Right kidney (tissue), 9 donors: ENCODE measurements around the gene HBE1.
"Not testable (repeated sequence)": the region's sequence is repeated elsewhere in the genome, so short reads cannot be mapped to it uniquely, and the experiment has no call there.

Source experiments
- DNase-seq: peaks from one replicate; pipeline ENCODE4 v3.0.0-alpha.2; 2016
- long read RNA-seq, 8 donors: transcript quantifications; one replicate each; lab custom pipeline, GENCODE V29; 2026

Gene HBE1
- long read RNA-seq, donor 1, partial matches to known transcripts = 0 of 4 reads
- long read RNA-seq, donor 1, other reads (novel, unspliced or antisense) = 0 of 4 reads
- long read RNA-seq, donor 2, partial matches to known transcripts = 0 of 2 reads
- long read RNA-seq, donor 2, other reads (novel, unspliced or antisense) = 0 of 2 reads
- long read RNA-seq, donor 3 = 0 reads
- long read RNA-seq, donor 4, partial matches to known transcripts = 0 of 4 reads
- long read RNA-seq, donor 4, other reads (novel, unspliced or antisense) = 0 of 4 reads
- long read RNA-seq, donor 5, transcript HBE1-203 (3 exons, 616 nt) = major isoform, 6 of 6 reads
- long read RNA-seq, donor 5, partial matches to known transcripts = 0 of 6 reads
- long read RNA-seq, donor 5, other reads (novel, unspliced or antisense) = 0 of 6 reads
- long read RNA-seq, donor 6, partial matches to known transcripts = 0 of 4 reads
- long read RNA-seq, donor 6, other reads (novel, unspliced or antisense) = 0 of 4 reads
- long read RNA-seq, donor 7, transcript HBE1-203 (3 exons, 616 nt) = major isoform, 9 of 9 reads
- long read RNA-seq, donor 7, partial matches to known transcripts = 0 of 9 reads
- long read RNA-seq, donor 7, other reads (novel, unspliced or antisense) = 0 of 9 reads
- long read RNA-seq, donor 8, transcript HBE1-203 (3 exons, 616 nt) = major isoform, 9 of 9 reads
- long read RNA-seq, donor 8, partial matches to known transcripts = 0 of 9 reads
- long read RNA-seq, donor 8, other reads (novel, unspliced or antisense) = 0 of 9 reads

- DNase-seq = no peak
These were observed at the start of gene HBE1 for GRCh38 chr11:5269715-5270147. Gene HBE1 (minus strand): TSS chr11:5269945. CDS start chr11:5269890, 55 bp downstream.

GRCh38 chr11:5317292-5317691 is 47.5 kb upstream of the HBE1 start:
- no peak for DNase-seq

GRCh38 chr11:5313326-5314023 is 43.7 kb upstream of the HBE1 start:
- not testable (repeated sequence) for DNase-seq

GRCh38 chr11:5310423-5310822 is 40.7 kb upstream of the HBE1 start:
- DNase-seq = no peak

- no peak for DNase-seq
These were observed 37.7 kb upstream of the HBE1 start for GRCh38 chr11:5307256-5308019.

GRCh38 chr11:5304046-5304445 is 34.3 kb upstream of the HBE1 start:
- DNase-seq = no peak

- no peak for DNase-seq
These were observed 33.9 kb upstream of the HBE1 start for GRCh38 chr11:5303626-5304025.

GRCh38 chr11:5301846-5302245 is 32.1 kb upstream of the HBE1 start, which contains the start of gene OR51B4:
Gene OR51B4 (minus strand): TSS chr11:5301946. CDS start chr11:5301946, 0 bp downstream.
- DNase-seq = no peak

GRCh38 chr11:5300251-5300650 is 30.5 kb upstream of the HBE1 start:
- no peak for DNase-seq

GRCh38 chr11:5298451-5298850 is 28.7 kb upstream of the HBE1 start:
- no peak for DNase-seq

GRCh38 chr11:5297721-5298323 is 28.1 kb upstream of the HBE1 start:
- no peak for DNase-seq

GRCh38 chr11:5294342-5294995 is 24.7 kb upstream of the HBE1 start:
- DNase-seq = not testable (repeated sequence)

GRCh38 chr11:5293028-5293427 is 23.3 kb upstream of the HBE1 start:
- DNase-seq = no peak

GRCh38 chr11:5291207-5291838 is 21.6 kb upstream of the HBE1 start:
- DNase-seq = no peak

- DNase-seq = no peak
These were observed 20.4 kb upstream of the HBE1 start for GRCh38 chr11:5290106-5290505.

- no peak for DNase-seq
These were observed 20.0 kb upstream of the HBE1 start for GRCh38 chr11:5289696-5290095.

GRCh38 chr11:5288906-5289550 is 19.3 kb upstream of the HBE1 start:
- no peak for DNase-seq

GRCh38 chr11:5288108-5288905 is 18.6 kb upstream of the HBE1 start:
- DNase-seq = no peak

- DNase-seq = no peak
These were observed 17.2 kb upstream of the HBE1 start for GRCh38 chr11:5286901-5287300.
